PC-9 (cell line): ENCODE data around the gene ADIPOR2. TPM values are rescaled to one million over a fixed set of nuclear protein-coding genes. Genes with fewer than 3 reads are reported as not detected.

ENCODE experiments used
- BruUV-seq: library from RNA; stranded (reverse); fragments of 400-500 nt; replicated peaks from 2 replicates; lab custom pipeline; 2021; lab: Mats Ljungman, UMichigan
- CTCF ChIA-PET: fragments of 300-600 bp; sonication (Branson Sonifier 250); formaldehyde crosslinking; loops from one replicate; lab custom pipeline; 2022; ENCODE audit warnings: antibody characterized with exemption; lab: Charles Lee
- POLR2A ChIA-PET: fragments of 300-600 bp; sonication (Branson Sonifier 250); formaldehyde crosslinking; loops from one replicate; lab custom pipeline; 2022; ENCODE audit warnings: antibody characterized with exemption; ENCODE audit not compliant: unreplicated experiment; lab: Charles Lee
- DNase-seq, 2 experiments: peaks; one replicate each; pipeline versions ENCODE4 v3.0.0 to v3.0.0-alpha.2; 2015 to 2022; ENCODE audit warnings: mixed read lengths in 1 of 2
- H2AFZ ChIP-seq: fragments of 200-600 bp; sonication (generic); 2 replicates; pipeline ENCODE4 v1.8.1; 2017; ENCODE audit warnings: antibody characterized with exemption
- H3F3A ChIP-seq: fragments of 200-600 bp; sonication (generic); 2 replicates; pipeline ENCODE4 v1.8.1; 2017; ENCODE audit warnings: antibody characterized with exemption, mild to moderate bottlenecking, low read depth; ENCODE audit not compliant: insufficient read depth
- H3K27ac ChIP-seq: fragments of 200-600 bp; sonication (generic); 2 replicates; pipeline ENCODE4 v1.6.1; 2016; ENCODE audit warnings: mixed run types
- H3K27me3 ChIP-seq: fragments of 200-600 bp; sonication (generic); 2 replicates; pipeline ENCODE4 v1.6.1; 2016; ENCODE audit warnings: low read depth, mixed run types; ENCODE audit not compliant: insufficient read depth
- H3K36me3 ChIP-seq: fragments of 200-600 bp; sonication (generic); 2 replicates; pipeline ENCODE4 v1.6.1; 2016; ENCODE audit warnings: low read depth, mixed run types
- H3K4me1 ChIP-seq: fragments of 200-600 bp; sonication (generic); replicated peaks from 2 replicates; pipeline ENCODE4 v1.6.1; 2016; ENCODE audit warnings: mixed run types; ENCODE audit not compliant: insufficient read depth
- H3K4me2 ChIP-seq: fragments of 200-600 bp; sonication (generic); 2 replicates; pipeline ENCODE4 v1.6.1; 2017; ENCODE audit warnings: mixed run types
- H3K4me3 ChIP-seq: fragments of 200-600 bp; sonication (generic); 2 replicates; pipeline ENCODE4 v1.6.1; 2016; ENCODE audit warnings: mixed run types
- H3K79me2 ChIP-seq: fragments of 200-600 bp; sonication (generic); 2 replicates; pipeline ENCODE4 v1.6.1; 2017; ENCODE audit warnings: low read depth, mixed run types
- H3K9me2 ChIP-seq: fragments of 200-600 bp; sonication (generic); 2 replicates; pipeline ENCODE4 v1.8.1; 2017; ENCODE audit warnings: mild to moderate bottlenecking; ENCODE audit not compliant: insufficient read depth
- H3K9me3 ChIP-seq: fragments of 200-600 bp; sonication (generic); 2 replicates; pipeline ENCODE4 v1.8.1; 2016; ENCODE audit warnings: low read depth; ENCODE audit not compliant: insufficient read depth
- H4K20me1 ChIP-seq: fragments of 200-600 bp; sonication (generic); 2 replicates; pipeline ENCODE4 v1.8.1; 2017; ENCODE audit not compliant: insufficient read depth
- CTCF ChIP-seq: fragments of 200-600 bp; sonication (generic); conservative IDR thresholded peaks from 2 replicates; pipeline ENCODE4 v1.6.1; 2017; ENCODE audit warnings: mixed run types, antibody characterized with exemption, mild to moderate bottlenecking, moderate library complexity
- EZH2 ChIP-seq: fragments of 200-600 bp; sonication (generic); IDR thresholded peaks from 2 replicates; pipeline ENCODE4 v1.8.0; 2017; ENCODE audit warnings: antibody characterized with exemption, low read depth
- intact Hi-C: fragments of 100-400 bp; cut with micrococcal nuclease; formaldehyde crosslinking; loops from one replicate; pipeline ENCODE4 v1.10.0; 2022; ENCODE audit not compliant: unreplicated experiment
- total RNA-seq: library from RNA; stranded (reverse); gene quantifications from 2 replicates; pipeline ENCODE4 v1.2.3, GENCODE V29; 2021

The ADIPOR2 gene
- total RNA-seq, 1 experiment from 2014 or later, result 107 TPM

GRCh38 chr12:1797011-1797901, 106.4 kb downstream of the ADIPOR2 start:
- peaks cover 12% of the 10 kb centered on the region for H3K27me3 ChIP-seq
- H3K4me3 ChIP-seq, result peak overlapping the region; percentile 50; the same call in 1 of the 2 replicates
- intact Hi-C loops, result loop anchor here (5.0 kb wide), 1 partner anchor 785 kb away; no protein-coding TSS in a partner anchor
- no peaks in the 10 kb centered on the region for H3F3A ChIP-seq
- H4K20me1 ChIP-seq, result no peaks in the 10 kb centered on the region
- no peaks in the 10 kb centered on the region for H3K9me3 ChIP-seq
- POLR2A ChIA-PET, result interaction anchor here (0.5 kb wide), 1 partner anchor 487 kb away, joined by 4 read pairs; no protein-coding TSS in a partner anchor
- H3K79me2 ChIP-seq, result no peaks in the 10 kb centered on the region
- no peak for DNase-seq
- H3K27ac ChIP-seq, result no peak overlapping the region
- TF ChIP-seq CTCF (no peak), EZH2 (no peak)
- peak overlapping the region; percentile 79; the same call in 1 of the 2 replicates for H2AFZ ChIP-seq
- H3K4me2 ChIP-seq, result peak overlapping the region; percentile 75
- no peaks in the 10 kb centered on the region for H3K36me3 ChIP-seq
- BruUV-seq, result no TSS peak
- no peaks in the 10 kb centered on the region for H3K9me2 ChIP-seq
- CTCF ChIA-PET, result no interaction called here
- H3K4me1 ChIP-seq, result peaks cover 6% of the 10 kb centered on the region; the same call in 1 of the 2 replicates

- Histone ChIP-seq H3F3A (no peaks in the 10 kb centered on the region), H3K4me3 (no peak overlapping the region), H3K27me3 (peaks cover 19% of the 10 kb centered on the region), H3K4me1 (peaks cover 6% of the 10 kb centered on the region; the same call in 1 of the 2 replicates), H3K36me3 (no peaks in the 10 kb centered on the region), H3K4me2 (no peak overlapping the region), H3K9me2 (no peaks in the 10 kb centered on the region), H4K20me1 (no peaks in the 10 kb centered on the region), H2AFZ (no peak overlapping the region), H3K9me3 (no peaks in the 10 kb centered on the region), H3K27ac (no peak overlapping the region), H3K79me2 (no peaks in the 10 kb centered on the region)
- CTCF ChIA-PET, result no interaction called here
- TF ChIP-seq CTCF, result no peak
- intact Hi-C loops, result loop anchor here (5.0 kb wide), 1 partner anchor 784 kb away; no protein-coding TSS in a partner anchor
- POLR2A ChIA-PET, result no interaction called here
- no TSS peak for BruUV-seq
- DNase-seq, result no peak
Measured at GRCh38 chr12:1797991-1798640, 107.2 kb downstream of the ADIPOR2 start.

GRCh38 chr12:1798641-1799020, 107.8 kb downstream of the ADIPOR2 start:
- H3K27me3 ChIP-seq, result peaks cover 22% of the 10 kb centered on the region
- no peak for DNase-seq
- intact Hi-C loops, result loop anchor here (5.0 kb wide), 1 partner anchor 784 kb away; no protein-coding TSS in a partner anchor
- H2AFZ ChIP-seq, result no peak overlapping the region
- ChIA-PET CTCF (no interaction called here), POLR2A (no interaction called here)
- H3K9me3 ChIP-seq, result no peaks in the 10 kb centered on the region
- no peak overlapping the region for H3K4me3 ChIP-seq
- peaks cover 6% of the 10 kb centered on the region; the same call in 1 of the 2 replicates for H3K4me1 ChIP-seq
- H3K36me3 ChIP-seq, result no peaks in the 10 kb centered on the region
- H3K27ac ChIP-seq, result no peak overlapping the region
- no peaks in the 10 kb centered on the region for H4K20me1 ChIP-seq
- no peak overlapping the region for H3K4me2 ChIP-seq
- H3F3A ChIP-seq, result no peaks in the 10 kb centered on the region
- no peaks in the 10 kb centered on the region for H3K9me2 ChIP-seq
- BruUV-seq, result no TSS peak
- TF ChIP-seq EZH2 (no peak), CTCF (no peak)
- no peaks in the 10 kb centered on the region for H3K79me2 ChIP-seq
